Vagina (tissue), 2 donors: Measurements from ENCODE around the gene NDUFA11. TPM values are rescaled to one million over a fixed set of nuclear protein-coding genes. Genes with fewer than 3 reads are reported as not detected.
A peak's percentile ranks its signal among the peaks of the same experiment; 100 is the strongest.

ENCODE experiments used
- DNase-seq, 2 donors: peaks; one replicate each; pipeline ENCODE4 v3.0.0-alpha.2; 2017; ENCODE audit errors: extremely low spot score in 2 of 2
- H3K27ac ChIP-seq: fragments of 200-600 bp; sonication (generic); one replicate; pipeline ENCODE4 v1.5.1; 2019
- H3K27me3 ChIP-seq: fragments of 200-600 bp; sonication (generic); one replicate; pipeline ENCODE4 v1.5.1; 2019
- H3K36me3 ChIP-seq, 2 donors: fragments of 200-600 bp; sonication (generic); one replicate each; pipeline ENCODE4 v1.5.1; 2017 to 2019
- H3K4me1 ChIP-seq: fragments of 200-600 bp; sonication (generic); one replicate; pipeline ENCODE4 v1.5.1; 2019
- H3K4me3 ChIP-seq, 2 donors: fragments of 200-600 bp; sonication (generic); 1 replicate in 1 of 2; 2 replicates in 1 of 2; pipeline ENCODE4 v1.5.1; 2016 to 2019
- H3K9me3 ChIP-seq: fragments of 200-600 bp; sonication (generic); one replicate; pipeline ENCODE4 v1.5.1; 2019
- POLR2A ChIP-seq, 2 donors: fragments of 450-650 bp; IDR thresholded peaks; one replicate each; pipeline ENCODE4 v1.6.1; 2017; ENCODE audit warnings: antibody characterized with exemption in 2 of 2, mild to moderate bottlenecking in 2 of 2, moderate library complexity in 2 of 2
- POLR2AphosphoS5 ChIP-seq, 2 donors: sonication (generic); formaldehyde crosslinking; IDR thresholded peaks; one replicate each; pipeline ENCODE4 v1.9.0; 2017; ENCODE audit warnings: antibody characterized with exemption in 2 of 2, mild to moderate bottlenecking in 2 of 2, low read depth in 1 of 2; ENCODE audit not compliant: insufficient read depth in 1 of 2
- intact Hi-C: fragments of 100-400 bp; cut with DNase I; formaldehyde crosslinking; loops from one replicate; pipeline ENCODE4 v1.15.1; 2023
- total RNA-seq: library from RNA; depleted of rRNA; stranded (reverse); fragments of >200 nt; gene quantifications from one replicate; pipeline ENCODE4 v1.2.3, GENCODE V29; 2016
- TF ChIP-seq, protein P1 (sequence below), 3 experiments: fragments of 450-650 bp in 2 of 3; fragments of 200-600 bp in 1 of 3; sonication (generic) in 1 of 3; IDR thresholded peaks; one replicate each; pipeline ENCODE4 v1.5.1; 2017 to 2019; ENCODE audit warnings: antibody characterized with exemption in 3 of 3, mild to moderate bottlenecking in 2 of 3, moderate library complexity in 2 of 3

NDUFA11 gene
- total RNA-seq, 1 donor from 2014 or later: 318 TPM

DNA sequence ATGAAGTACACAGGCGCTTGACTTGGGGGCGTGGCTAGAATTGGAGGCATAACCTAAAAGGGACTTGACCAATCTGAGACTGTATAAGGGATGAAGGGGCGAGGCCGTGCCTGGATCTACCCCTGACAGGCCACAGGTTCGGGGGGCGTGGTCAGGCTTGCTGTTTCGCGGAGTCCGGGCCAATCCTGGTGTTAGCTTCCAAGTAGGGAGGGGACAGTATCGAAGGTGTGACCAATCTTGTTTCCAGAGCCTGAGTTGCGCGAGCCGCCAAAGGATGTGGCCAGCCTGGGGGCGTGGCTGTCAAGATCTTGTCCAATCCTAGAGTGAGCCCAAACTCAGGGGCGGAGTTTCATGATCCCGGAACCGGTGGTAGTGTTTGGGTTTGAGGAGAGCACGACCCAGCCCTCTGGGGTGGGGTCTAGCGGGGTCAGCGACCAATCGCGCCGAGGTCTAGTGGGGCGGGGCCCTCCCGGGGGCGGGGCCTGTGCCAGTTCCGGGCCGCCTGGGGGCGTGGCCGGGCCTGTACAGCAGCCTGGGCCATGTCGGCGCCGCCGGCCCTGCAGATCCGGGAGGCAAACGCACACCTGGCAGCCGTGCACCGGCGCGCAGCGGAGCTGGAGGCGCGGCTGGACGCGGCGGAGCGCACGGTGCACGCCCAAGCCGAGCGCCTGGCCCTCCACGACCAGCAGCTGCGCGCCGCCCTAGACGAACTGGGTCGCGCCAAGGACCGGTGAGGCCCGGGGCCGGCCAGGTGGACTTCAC, 943 bp upstream of the NDUFA11 start, which contains the start of gene VMAC:
Gene VMAC, plus strand, starts transcription at position 521 of the 762 bp plus-strand sequence. Its CDS starts 19 bp downstream, at position 540.
- TF ChIP-seq POLR2A (IDR thresholded peaks at IDR 0.05): peak in 1 of 2 donors; percentile 12
- TF ChIP-seq, protein P1, sequence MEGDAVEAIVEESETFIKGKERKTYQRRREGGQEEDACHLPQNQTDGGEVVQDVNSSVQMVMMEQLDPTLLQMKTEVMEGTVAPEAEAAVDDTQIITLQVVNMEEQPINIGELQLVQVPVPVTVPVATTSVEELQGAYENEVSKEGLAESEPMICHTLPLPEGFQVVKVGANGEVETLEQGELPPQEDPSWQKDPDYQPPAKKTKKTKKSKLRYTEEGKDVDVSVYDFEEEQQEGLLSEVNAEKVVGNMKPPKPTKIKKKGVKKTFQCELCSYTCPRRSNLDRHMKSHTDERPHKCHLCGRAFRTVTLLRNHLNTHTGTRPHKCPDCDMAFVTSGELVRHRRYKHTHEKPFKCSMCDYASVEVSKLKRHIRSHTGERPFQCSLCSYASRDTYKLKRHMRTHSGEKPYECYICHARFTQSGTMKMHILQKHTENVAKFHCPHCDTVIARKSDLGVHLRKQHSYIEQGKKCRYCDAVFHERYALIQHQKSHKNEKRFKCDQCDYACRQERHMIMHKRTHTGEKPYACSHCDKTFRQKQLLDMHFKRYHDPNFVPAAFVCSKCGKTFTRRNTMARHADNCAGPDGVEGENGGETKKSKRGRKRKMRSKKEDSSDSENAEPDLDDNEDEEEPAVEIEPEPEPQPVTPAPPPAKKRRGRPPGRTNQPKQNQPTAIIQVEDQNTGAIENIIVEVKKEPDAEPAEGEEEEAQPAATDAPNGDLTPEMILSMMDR (IDR thresholded peaks at IDR 0.05): no peak
- peak in 1 of 2 donors; percentile 53 for TF ChIP-seq POLR2AphosphoS5 (IDR thresholded peaks at IDR 0.05; ENCODE audit: insufficient read depth in 1 of 2, low read depth in 1 of 2)
- peaks cover 39% of the 10 kb centered on the region for H3K4me1 ChIP-seq
- intact Hi-C loops: no loop called here
- H3K9me3 ChIP-seq: no peaks in the 10 kb centered on the region
- peaks cover 0 to 4% of the 10 kb centered on the region in 2 donors for H3K36me3 ChIP-seq
- H3K27ac ChIP-seq: peak within 1 kb of the TSS; percentile 87
- peak; percentile 100 for DNase-seq
- no peaks in the 10 kb centered on the region for H3K27me3 ChIP-seq
- peak within 1 kb of the TSS; percentile 77 to 78 for H3K4me3 ChIP-seq

DNA sequence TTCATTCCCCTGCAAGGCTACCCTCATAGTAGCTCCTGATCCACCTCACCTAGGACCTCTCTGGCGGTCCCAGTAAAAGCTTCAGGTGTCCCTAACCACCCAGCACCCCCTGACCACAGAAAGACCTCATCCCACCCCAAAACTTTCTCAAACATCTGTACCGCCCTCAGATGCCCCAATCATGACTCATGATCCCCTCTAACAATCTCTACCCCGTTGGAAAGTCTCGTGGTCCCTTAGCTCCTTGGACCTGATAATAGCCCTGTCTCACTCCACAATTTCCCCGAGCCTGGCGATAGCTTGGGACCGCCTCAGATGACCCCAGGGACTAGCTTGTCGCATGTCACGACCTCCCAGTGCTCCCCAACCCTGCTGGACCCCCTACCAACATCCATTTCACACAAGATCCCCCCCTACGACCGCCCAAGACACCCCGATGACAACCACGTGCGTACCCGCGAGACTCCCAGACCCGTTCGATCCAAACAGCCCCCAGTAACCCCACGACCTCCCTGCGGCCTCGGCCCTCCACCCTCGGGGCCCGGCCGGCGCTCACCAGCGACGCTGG, 450 bp downstream of the NDUFA11 start:
- intact Hi-C loops: no loop called here
- peak overlapping the region; percentile 77 to 78 for H3K4me3 ChIP-seq
- no peaks in the 10 kb centered on the region for H3K36me3 ChIP-seq
- peak overlapping the region; percentile 87 for H3K27ac ChIP-seq
- no peak for DNase-seq
- H3K27me3 ChIP-seq: no peaks in the 10 kb centered on the region
- H3K4me1 ChIP-seq: peaks cover 39% of the 10 kb centered on the region
- TF ChIP-seq, protein P1 (IDR thresholded peaks at IDR 0.05): no peak
- TF ChIP-seq POLR2AphosphoS5 (IDR thresholded peaks at IDR 0.05; ENCODE audit: insufficient read depth in 1 of 2, low read depth in 1 of 2): no peak
- no peak for TF ChIP-seq POLR2A (IDR thresholded peaks at IDR 0.05)
- no peaks in the 10 kb centered on the region for H3K9me3 ChIP-seq

DNA sequence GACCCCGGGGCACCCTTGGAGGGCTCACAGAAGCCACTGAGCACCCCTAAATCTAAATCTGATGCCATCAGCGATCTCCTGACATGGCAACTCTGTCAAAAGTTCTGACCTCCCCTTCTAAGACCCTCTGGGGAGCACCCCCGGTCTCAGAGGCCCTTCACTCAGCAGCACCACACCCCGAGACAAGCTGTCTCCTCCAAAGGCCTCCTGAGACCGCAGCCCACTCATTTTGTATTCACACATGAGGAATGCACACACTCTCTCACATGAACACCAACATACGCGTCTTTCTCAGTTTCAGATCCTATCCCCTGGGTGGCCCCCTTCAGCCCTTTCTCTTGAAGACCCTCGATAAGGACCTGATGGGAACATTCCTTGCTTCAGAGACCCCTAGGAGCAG, 2.6 kb downstream of the NDUFA11 start:
- H3K4me1 ChIP-seq: peaks cover 33% of the 10 kb centered on the region
- intact Hi-C loops: no loop called here
- no peak overlapping the region for H3K4me3 ChIP-seq
- H3K9me3 ChIP-seq: no peaks in the 10 kb centered on the region
- TF ChIP-seq POLR2AphosphoS5 (IDR thresholded peaks at IDR 0.05; ENCODE audit: insufficient read depth in 1 of 2, low read depth in 1 of 2): no peak
- TF ChIP-seq, protein P1 (IDR thresholded peaks at IDR 0.05): no peak
- TF ChIP-seq POLR2A (IDR thresholded peaks at IDR 0.05): no peak
- H3K27me3 ChIP-seq: no peaks in the 10 kb centered on the region
- peaks cover 0 to 10% of the 10 kb centered on the region in 2 donors for H3K36me3 ChIP-seq
- no peak overlapping the region for H3K27ac ChIP-seq
- DNase-seq: no peak

DNA sequence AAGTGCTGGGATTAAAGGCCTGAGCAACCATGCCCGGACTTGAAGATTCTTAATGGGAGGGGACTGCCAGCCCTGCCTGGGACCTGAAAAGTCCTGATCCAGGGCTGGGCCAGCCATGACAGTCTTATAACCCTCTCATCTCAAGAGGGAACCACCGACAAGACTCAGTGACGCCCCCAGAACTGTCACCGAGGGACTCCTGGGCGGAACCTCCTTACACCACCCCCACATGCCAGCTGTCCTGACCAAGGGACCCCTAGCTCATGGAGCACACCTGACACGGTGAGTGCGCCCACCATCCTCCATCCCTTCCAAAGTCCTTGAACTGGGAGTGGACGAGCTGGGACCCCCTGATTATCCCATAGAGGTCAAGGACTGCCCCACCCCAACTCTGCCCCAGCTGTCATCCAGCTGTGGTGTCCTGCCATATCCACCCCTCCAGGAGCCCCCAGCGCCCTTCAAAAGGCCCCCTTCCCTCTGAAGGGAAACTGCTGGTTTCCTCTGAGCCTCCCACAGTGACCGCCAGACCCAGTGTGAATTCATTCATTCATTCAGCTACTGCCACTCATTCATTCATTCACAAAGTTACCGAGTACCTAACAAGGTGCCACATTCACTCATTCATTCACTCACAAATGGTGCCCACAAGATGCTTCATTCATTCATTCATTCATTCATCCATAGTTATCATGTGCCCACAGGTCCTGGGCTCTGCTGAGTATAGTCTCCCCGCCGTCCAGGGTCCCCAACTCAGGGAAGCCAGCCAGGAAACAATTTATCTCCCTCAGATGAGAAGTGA, 3.7 kb downstream of the NDUFA11 start:
- Histone ChIP-seq H3K4me3 (no peak overlapping the region), H3K27me3 (no peaks in the 10 kb centered on the region), H3K4me1 (peaks cover 23% of the 10 kb centered on the region), H3K36me3 (peaks cover 0 to 20% of the 10 kb centered on the region in 2 donors), H3K9me3 (no peaks in the 10 kb centered on the region), H3K27ac (no peak overlapping the region)
- TF ChIP-seq, protein P1 (IDR thresholded peaks at IDR 0.05): no peak
- no peak for TF ChIP-seq POLR2AphosphoS5 (IDR thresholded peaks at IDR 0.05; ENCODE audit: insufficient read depth in 1 of 2, low read depth in 1 of 2)
- no peak for TF ChIP-seq POLR2A (IDR thresholded peaks at IDR 0.05)
- intact Hi-C loops: no loop called here
- no peak for DNase-seq
